Stimulated activated CD4-positive, alpha-beta T cell treated with anti-CD3 and anti-CD28 coated beads, Interleukin-4, amount 100 ng/mL, for 24 hours (primary cell): ENCODE measurements around the gene HIBADH.

ENCODE experiments used
- DNase-seq: peaks from one replicate; pipeline ENCODE4 v3.0.0-alpha.2; 2020

The HIBADH gene

DNA sequence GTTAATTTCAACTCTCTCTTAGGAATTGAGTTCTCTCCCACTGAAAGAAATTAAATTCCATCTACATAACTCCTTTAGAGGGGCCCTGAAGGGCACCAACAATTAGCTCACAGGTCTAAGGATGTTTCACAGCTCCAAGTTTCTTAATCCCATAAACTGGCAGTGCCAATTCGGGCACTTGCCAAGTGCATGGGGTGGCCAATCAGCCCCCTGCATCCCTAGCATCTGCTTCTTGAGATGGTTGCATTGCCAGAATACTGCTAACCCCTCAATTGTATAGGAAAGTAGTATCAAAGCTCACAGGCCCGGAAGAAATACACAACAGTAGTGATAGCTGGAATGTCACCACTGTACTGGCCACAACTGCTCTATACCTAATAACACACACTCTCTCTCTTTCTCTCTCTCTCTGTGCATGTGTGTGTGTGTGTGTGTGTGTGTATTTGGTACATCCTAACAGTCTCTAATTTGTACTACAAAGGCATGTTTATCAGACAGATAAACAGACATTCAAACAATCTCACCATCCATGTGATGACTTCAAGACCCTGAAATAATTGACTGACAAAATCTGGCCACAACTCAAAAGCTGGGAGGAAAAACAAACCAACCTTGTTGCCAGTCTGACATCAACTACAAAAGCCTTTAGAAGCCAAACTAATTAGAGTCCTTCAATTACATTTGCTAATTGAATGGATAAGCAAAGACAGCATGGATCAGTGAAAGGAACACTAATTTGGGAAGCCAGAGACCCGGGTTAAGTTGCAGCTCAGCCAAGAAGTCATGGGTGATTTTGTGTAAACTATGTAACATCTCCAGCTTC, 27.8 kb downstream of the HIBADH start:
- DNase-seq = no peak

- DNase-seq = no peak
Measured at GRCh38 chr7:27633062-27633461, 29.6 kb downstream of the HIBADH start.

DNA sequence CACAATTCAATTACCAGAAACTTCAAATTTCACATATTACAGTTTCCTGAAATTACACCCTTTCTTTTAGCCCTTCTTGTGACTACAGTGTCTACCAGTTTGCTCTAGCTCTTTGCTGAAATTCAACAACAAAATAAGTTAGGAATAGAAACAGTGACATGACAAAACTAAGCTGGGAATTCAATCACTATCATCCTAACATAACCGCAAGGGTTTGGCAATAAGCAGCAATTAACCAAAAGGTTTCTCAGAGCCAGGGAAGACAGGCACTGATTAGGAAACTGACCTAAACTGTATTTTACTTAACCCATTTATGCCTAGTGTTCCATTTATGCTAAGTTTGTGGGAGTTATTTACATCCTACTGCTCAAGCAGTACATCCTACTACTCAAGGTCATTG, 31.3 kb downstream of the HIBADH start:
- DNase-seq = no peak

GRCh38 chr7:27627146-27627545, 35.5 kb downstream of the HIBADH start:
- no peak for DNase-seq

DNA sequence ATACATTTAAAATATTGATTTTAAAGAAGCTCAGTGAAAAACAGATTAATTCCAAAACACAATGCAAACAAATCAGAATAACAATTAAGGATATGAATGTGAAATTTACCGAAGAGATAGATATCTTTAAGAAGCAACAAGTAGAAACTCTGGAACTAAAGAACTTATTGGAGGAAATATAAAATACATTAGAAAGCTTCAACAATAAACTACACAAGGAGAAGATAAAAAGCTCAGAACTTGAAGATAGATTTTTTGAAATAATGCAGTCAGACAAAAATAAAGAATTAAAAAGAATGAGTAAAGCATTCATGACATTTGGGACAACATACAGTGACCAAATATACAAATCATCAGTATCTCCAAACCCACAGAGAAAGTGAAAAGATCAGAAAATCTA, 43.2 kb downstream of the HIBADH start:
- no peak for DNase-seq

DNA sequence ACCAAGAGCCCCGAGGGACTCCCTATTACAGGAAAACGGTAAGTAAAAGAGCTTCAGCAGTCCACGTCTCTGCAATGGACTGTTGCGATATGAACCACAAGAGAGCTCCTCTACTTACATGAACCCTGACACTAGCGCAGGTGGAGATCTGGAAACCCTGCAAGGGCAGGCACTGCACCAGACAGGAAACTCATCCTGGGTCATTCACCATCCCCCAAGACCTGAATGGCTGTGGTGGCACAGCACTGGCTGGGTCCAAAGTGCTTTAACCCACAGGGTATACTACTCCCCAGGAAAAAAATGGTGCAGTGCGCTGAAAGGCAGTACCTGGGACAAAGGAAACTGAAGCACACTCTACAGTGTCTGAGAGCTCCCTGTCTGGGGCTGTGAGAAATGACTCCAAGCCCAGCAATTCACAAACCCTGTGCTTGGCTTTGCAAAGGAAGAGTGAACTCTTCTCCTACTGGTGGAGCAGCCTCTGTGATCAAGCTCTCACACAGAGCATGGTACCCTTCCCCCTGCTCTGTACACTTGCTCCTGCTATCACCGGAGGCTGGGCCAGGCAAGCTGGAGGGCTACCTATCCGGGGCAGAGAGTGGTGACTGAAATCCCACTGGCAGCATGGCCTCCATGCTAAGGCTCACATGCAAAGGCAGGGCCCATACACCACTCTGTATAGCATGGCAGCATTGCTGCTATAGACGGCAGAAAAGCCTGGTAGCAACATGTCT, 44.9 kb downstream of the HIBADH start:
- DNase-seq = no peak

DNA sequence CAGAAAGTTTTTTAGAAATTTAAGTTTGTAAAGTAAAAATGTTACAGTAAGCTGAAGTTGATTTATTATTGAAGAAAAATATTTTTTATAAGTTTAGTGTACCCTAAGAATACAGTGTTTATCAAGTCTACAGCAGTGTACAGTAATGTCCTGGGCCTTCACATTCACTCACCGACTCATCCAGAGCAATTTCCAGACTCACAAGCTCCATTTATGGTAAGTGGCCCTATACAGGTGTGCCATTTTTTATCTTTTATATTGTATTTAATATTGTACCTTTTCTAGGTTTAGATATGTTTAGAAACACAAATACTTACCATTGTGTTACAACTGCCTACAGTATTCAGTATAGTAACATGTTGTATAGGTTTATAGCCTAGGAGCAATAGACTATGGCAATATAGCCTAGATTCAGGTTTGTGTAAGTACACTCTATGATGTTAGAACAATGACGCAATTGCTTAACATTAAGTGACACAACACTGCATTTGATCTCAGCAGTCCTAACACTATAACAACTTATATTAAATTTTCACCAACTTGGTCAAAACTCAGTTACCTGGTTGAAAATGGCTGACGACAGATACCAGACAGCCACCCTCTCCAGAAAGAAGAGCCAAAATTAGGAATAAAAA, 45.7 kb downstream of the HIBADH start:
- DNase-seq = no peak

DNA sequence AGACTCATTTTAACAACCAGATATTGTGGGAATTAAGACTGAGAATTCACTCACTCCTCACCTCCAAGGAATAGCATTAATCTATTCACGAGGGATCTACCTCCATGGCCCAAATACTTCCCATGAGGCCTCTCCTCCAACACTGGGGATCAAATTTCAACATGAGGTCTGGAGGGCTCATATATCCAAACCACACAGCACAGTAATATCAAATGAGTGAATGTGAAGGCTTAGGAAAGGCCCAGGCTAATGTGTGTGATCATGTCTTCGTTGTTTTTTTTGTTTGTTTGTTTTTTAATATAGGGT, 46.5 kb downstream of the HIBADH start:
- no peak for DNase-seq

GRCh38 chr7:27615420-27616185, 47.1 kb downstream of the HIBADH start:
- DNase-seq = no peak

GRCh38 chr7:27614095-27614494, 48.6 kb downstream of the HIBADH start:
- DNase-seq = no peak

DNA sequence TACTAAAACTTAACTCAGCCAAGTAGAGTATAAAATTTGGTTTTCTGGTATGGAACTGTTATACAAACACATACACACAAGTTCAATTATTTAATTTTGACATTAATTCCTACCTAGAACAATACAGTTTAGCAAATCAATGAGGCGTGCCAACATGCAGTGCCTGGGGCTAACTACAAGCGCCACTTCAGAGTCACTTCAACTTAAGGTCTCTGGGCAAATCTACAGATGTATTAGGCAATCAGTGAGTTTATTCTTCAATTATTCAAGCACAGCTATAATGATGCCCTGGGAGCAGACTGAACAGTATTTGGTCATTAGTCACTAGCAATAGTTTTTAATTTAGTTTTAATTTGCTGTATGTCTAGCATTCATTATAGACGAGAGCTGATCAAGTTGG, 51.6 kb downstream of the HIBADH start:
- no peak for DNase-seq

DNA sequence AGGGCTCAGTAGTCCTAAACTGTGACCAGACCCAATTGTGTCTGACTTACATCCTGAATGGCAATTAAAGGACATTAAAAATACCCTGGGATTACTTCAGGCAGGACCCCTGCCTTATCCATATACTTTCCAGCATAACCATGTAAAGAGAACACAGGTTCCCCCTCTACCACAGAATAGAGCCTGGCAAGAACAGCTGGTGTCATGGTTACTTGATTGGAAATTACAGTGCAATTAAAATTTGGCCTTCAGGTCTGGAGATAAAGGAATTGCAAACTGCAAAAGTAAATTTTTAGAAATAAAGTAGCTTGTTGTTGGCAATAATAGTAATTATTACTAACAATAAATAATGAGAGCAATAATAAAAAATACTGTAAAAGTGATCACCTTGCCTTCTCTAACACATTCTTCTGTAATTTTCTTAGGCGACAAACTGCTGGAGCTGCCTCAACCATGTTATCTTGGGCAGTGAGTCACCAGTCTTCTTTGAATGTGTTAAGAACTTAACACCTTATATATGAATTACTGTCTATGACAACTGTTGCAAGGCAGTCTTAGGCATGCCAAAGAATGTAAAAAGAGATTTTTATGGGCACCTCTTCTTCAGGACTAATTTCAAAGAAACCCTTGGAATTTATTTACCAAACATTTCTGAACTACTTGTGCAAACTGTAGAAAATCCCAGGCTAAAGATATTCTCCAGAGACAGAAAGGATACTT, 53.7 kb downstream of the HIBADH start:
- no peak for DNase-seq

GRCh38 chr7:27607210-27607606, 55.5 kb downstream of the HIBADH start:
- DNase-seq = no peak

DNA sequence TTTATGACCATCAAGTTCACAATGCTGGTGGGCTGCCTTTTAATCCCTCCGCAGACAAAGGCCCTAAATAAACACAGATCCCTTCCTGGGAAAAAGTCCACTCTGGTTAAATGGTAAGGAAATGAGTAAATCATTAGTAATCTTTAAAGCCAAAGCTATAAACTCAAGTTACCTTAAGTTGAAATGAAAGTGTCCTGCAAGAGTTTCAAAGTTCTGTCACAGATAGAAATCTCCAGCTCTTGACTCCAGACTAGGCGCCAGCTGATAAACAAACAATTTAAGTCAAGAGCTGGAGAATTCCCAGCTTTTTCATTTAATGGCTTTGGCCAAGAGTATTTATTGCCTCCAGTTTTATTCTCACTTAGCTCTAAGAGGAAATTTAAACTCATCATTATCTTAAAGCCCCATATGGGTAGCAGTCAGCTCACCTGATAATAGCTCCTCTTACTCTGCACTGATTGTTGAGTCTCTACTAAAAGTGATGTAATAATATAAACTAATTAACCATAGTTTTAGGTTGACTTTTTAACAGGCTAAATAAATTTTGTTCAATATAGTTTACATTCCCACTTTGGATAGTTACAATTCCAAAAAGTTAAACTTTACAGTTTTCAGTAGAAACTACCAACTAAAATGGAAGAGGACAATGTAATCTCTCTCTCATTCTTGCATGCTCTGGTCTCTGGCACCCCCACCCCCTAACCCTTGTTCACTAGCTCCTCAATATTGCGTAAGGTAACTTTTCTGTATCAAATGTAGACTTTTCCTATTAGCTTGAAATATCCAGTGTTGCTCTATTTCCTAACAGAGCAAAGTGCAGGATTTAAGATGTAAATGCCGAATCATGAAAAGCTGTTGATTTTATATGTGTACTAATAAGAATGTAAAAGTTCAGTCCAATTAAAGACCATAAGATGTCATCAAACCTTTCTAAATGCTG, 56.1 kb downstream of the HIBADH start:
- DNase-seq = no peak

DNA sequence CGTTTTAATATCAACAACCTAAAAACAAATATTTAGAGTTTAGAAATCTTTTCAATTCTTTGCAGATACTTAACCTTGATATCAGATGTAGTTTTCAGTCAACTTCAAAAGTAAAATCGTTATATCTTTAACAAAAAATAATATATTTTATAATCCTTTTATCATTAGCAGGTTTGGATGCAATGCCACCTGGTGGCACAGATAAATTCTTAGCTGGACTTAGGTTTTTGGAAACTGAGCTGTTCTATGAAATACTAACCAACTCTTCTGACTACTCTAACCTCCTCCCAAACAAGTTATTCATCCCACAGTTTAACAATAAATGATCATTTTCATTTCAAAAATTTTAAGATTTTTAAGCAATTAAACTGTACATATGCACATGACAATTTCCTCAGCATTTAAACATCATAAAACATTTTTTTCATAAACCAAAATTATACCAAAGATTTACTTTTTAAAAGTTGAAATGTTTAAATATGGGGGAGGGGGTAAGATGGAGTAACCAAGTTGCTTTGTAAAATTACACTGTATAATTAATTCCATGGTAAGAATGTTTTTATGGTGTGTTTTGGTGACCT, 56.9 kb downstream of the HIBADH start:
- no peak for DNase-seq

- no peak for DNase-seq
Measured at GRCh38 chr7:27605283-27605682, 57.4 kb downstream of the HIBADH start.

- DNase-seq = no peak
Measured at GRCh38 chr7:27603813-27604212, 58.9 kb downstream of the HIBADH start.

DNA sequence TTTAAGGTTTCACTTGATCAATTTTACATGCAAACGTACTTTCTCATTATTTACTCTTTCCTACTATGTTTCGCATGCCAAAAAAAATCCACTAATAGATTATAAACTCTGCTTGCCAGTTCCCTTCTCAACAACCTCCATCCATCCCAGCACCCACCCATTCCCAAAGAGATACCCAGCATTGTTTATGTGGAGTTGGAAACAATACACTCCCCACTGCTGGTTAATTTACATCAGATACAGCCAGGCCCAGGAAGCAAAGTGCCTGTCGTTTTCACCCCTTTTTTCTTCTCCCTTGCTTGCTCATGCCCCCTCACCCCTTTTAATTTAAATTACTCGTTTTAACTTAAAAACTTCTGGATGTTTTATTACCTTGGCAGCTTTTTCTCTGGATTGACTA, 59.9 kb downstream of the HIBADH start:
- DNase-seq = no peak

DNA sequence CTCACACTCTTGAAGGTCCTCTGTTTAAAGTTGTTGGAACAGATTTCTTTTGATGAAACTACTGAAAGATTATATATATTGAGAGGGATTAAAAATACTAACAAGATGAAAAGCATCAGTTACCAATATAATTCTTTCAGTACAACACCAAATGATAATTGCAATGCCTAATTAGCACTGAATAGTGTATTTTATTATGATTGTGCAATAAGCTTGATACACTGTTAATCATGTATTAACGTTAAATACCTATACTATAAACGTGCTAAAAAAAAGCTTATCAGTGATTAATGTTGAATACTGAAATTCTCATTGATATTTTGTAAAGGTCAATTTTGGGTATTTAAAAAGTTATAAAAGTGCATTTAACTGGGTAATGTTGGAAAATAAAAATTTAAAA, 61.5 kb downstream of the HIBADH start:
- no peak for DNase-seq

GRCh38 chr7:27600247-27600646, 62.4 kb downstream of the HIBADH start:
- DNase-seq = no peak

- no peak for DNase-seq
Measured at GRCh38 chr7:27595009-27595408, 67.7 kb downstream of the HIBADH start.
